RWPE1 (cell line): ENCODE measurements around the gene EPO.

Source experiments
- CTCF ChIA-PET: fragments of 350-600 bp; sonication (Branson Sonifier 250); formaldehyde crosslinking; extraction: SDS; loops from one replicate; lab custom pipeline; 2021; lab: Yijun Ruan, JAX
- POLR2A ChIA-PET: fragments of 400-600 bp; formaldehyde crosslinking; extraction: SDS; loops from one replicate; lab custom pipeline; 2020; ENCODE audit warnings: antibody characterized with exemption; ENCODE audit not compliant: low non-redundant PET; lab: Yijun Ruan, JAX
- DNase-seq: peaks from one replicate; pipeline ENCODE4 v3.0.0; 2012; ENCODE audit warnings: low spot score
- H3K27ac ChIP-seq: fragments of 450-650 bp; 2 replicates; pipeline ENCODE4 v1.5.1; 2017
- TF ChIP-seq, protein P1 (sequence below): fragments of 450-650 bp; conservative IDR thresholded peaks from 2 replicates; pipeline ENCODE4 v1.5.1; 2017; ENCODE audit warnings: low read depth, mild to moderate bottlenecking

Gene EPO

DNA sequence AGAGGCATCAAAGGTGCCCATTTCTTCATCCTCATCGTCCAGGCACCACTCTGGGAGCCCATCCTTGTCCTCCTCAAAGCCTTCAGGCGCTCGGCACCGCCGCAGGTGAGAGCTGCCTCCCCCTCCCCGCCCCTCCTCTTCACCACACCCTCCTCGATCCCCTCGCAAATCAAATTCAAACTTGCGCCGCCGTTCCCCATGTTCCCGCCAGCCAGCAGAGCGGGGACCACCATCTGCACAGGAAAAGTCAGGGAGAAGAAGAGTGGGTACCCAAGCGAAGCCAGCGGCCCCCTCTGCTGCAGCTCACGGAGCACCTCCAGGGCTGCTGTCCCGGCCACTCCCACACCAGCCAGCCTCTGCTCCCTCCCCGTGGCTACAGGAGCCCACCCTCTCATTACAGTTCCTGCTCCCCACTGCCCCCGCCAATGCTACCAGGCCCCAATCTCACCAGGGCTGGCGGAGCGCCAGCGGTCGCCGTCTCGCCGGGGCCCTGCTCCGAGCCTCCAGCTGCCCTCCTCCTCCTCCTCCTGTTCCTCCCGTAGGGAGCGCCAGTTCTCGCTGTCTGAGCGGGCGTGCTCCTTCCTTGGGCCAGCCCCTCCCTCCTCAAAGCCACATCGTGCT, 34.0 kb upstream of the EPO start:
- TF ChIP-seq, protein P1, sequence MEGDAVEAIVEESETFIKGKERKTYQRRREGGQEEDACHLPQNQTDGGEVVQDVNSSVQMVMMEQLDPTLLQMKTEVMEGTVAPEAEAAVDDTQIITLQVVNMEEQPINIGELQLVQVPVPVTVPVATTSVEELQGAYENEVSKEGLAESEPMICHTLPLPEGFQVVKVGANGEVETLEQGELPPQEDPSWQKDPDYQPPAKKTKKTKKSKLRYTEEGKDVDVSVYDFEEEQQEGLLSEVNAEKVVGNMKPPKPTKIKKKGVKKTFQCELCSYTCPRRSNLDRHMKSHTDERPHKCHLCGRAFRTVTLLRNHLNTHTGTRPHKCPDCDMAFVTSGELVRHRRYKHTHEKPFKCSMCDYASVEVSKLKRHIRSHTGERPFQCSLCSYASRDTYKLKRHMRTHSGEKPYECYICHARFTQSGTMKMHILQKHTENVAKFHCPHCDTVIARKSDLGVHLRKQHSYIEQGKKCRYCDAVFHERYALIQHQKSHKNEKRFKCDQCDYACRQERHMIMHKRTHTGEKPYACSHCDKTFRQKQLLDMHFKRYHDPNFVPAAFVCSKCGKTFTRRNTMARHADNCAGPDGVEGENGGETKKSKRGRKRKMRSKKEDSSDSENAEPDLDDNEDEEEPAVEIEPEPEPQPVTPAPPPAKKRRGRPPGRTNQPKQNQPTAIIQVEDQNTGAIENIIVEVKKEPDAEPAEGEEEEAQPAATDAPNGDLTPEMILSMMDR = no peak
- ChIA-PET CTCF (interaction anchor here (1.1 kb wide), 1 partner anchor 47 kb away, joined by 5 read pairs; no protein-coding TSS in a partner anchor), POLR2A (no interaction called here)
- peak overlapping the region; percentile 92 for H3K27ac ChIP-seq
- DNase-seq = no peak

GRCh38 chr7:100686822-100687211, 33.5 kb upstream of the EPO start:
- TF ChIP-seq, protein P1 = no peak
- peak overlapping the region; percentile 85; the same call in 1 of the 2 replicates for H3K27ac ChIP-seq
- CTCF ChIA-PET = no interaction called here
- POLR2A ChIA-PET = no interaction called here
- no peak for DNase-seq

GRCh38 chr7:100687261-100687660, 33.0 kb upstream of the EPO start:
- DNase-seq = no peak
- CTCF ChIA-PET = interaction anchor here (1.0 kb wide), 1 partner anchor 12 kb away, joined by 3 read pairs; no protein-coding TSS in a partner anchor
- peak overlapping the region; percentile 85 for H3K27ac ChIP-seq
- POLR2A ChIA-PET = interaction anchor here (0.6 kb wide), 1 partner anchor 7 kb away, joined by 3 read pairs; no protein-coding TSS in a partner anchor
- TF ChIP-seq, protein P1 = no peak

DNA sequence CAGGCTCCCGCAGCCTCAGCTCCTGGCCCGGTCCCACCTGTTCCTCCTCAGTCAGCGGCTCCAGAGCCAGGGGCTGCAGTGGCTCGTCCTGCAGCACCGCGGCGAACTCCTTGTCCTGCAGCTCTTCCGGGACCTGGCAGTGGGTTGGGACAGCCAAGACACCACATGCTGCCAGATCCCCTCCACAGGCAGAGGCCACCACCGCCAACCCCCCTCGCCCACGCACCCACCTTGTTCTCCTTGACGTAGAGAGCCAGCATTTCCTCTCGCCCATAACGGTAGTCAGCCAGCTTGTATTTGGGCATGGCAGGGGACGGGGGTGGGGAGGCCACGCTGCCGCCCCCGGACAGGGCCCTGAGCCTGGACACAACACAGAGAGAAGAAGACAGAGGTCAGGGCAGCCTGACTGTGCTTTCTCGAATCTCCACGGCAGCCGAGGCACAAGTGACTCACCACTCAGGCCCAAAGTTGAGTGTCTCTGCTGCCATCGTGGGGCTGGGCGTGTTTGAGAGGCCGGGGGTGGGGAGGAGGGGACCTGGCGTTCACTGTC, 32.4 kb upstream of the EPO start:
- ChIA-PET POLR2A (interaction anchor here (0.6 kb wide), 1 partner anchor 8 kb away, joined by 3 read pairs; no protein-coding TSS in a partner anchor), CTCF (interaction anchor here (1.0 kb wide), 1 partner anchor 13 kb away, joined by 3 read pairs; no protein-coding TSS in a partner anchor)
- no peak for DNase-seq
- TF ChIP-seq, protein P1 = no peak
- peak overlapping the region; percentile 85 for H3K27ac ChIP-seq

DNA sequence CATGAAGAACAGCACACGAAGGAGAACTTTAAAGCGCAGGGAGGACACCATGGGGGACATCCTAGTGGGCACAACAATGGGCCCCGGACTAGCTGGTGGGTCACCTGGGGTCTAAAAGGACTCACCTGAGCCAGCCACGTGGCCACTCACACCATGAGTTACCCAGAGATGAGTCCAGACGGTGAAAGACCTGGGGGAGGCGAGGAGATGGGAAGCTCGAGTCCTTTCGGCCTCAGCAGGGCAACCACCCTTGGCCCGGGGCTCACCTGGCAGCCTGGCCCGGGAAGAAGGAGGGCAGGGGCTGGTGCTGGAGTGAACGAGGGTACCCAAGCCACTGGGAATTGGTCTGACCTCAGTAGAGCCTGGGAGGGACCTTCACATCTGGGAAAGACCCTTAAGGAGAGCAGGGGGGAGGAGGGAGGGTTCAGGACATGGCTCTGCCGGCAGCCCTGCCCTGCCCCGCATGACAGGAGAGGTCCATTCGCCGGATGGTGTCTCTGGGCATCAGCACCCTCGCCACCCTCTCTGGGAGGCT, 31.9 kb upstream of the EPO start:
- peak overlapping the region; percentile 85 for H3K27ac ChIP-seq
- TF ChIP-seq, protein P1 = no peak
- CTCF ChIA-PET = interaction anchor here (1.0 kb wide), 1 partner anchor 14 kb away, joined by 3 read pairs; no protein-coding TSS in a partner anchor
- no peak for DNase-seq
- POLR2A ChIA-PET = no interaction called here
